Natural killer cell treated with Interleukin-12 subunit alpha and Interleukin-12 subunit beta and Interleukin-15 and Interleukin-18, amount 100 ng/mL, for 72 hours (primary cell): ENCODE measurements around the gene STARD4. TPM values are rescaled to one million over a fixed set of nuclear protein-coding genes. Genes with fewer than 3 reads are reported as not detected.

Experiments
- ATAC-seq, 2 donors: fragments of 150-1000 bp; cut with Tn5 transposase in 1 of 2; sonication (Bioruptor Pico), chemical (Tn5 transposase) in 1 of 2; 2 replicates each; pipeline ENCODE4 v1.10.0; 2021
- DNase-seq: peaks from one replicate; pipeline ENCODE4 v3.0.0; 2022; ENCODE audit warnings: low spot score
- H3K27ac Mint-ChIP-seq, 2 donors: 1 replicate in 1 of 2; 2 replicates in 1 of 2; pipeline ENCODE4 v1.8.0; 2022; ENCODE audit warnings: mixed read lengths in 2 of 2, mild to moderate bottlenecking in 1 of 2, moderate library complexity in 1 of 2
- H3K27me3 Mint-ChIP-seq, 2 donors: 1 replicate in 1 of 2; 2 replicates in 1 of 2; pipeline ENCODE4 v1.8.0; 2022; ENCODE audit warnings: mixed read lengths in 2 of 2
- H3K36me3 Mint-ChIP-seq: one replicate; pipeline ENCODE4 v1.8.0; 2022; ENCODE audit warnings: mixed read lengths
- H3K4me1 Mint-ChIP-seq, 2 donors: 1 replicate in 1 of 2; 2 replicates in 1 of 2; pipeline ENCODE4 v1.8.0; 2022; ENCODE audit warnings: low read depth in 2 of 2, mixed read lengths in 2 of 2, mild to moderate bottlenecking in 1 of 2
- H3K4me3 Mint-ChIP-seq: one replicate; pipeline ENCODE4 v1.8.0; 2022; ENCODE audit warnings: mixed read lengths
- H3K9me3 Mint-ChIP-seq: 2 replicates; pipeline ENCODE4 v1.8.0; 2022; ENCODE audit warnings: mixed read lengths
- total RNA-seq, 2 donors: library from RNA; stranded (reverse); gene quantifications; one replicate each; pipeline ENCODE4 v1.2.3, GENCODE V29; 2022

STARD4 gene
- total RNA-seq, 2 donors from 2014 or later: 41.6 to 102 TPM

- H3K27me3 Mint-ChIP-seq: peaks cover 0 to 12% of the 10 kb centered on the region in 2 donors
- H3K9me3 Mint-ChIP-seq: no peaks in the 10 kb centered on the region
- H3K27ac Mint-ChIP-seq: no peak overlapping the region
- no peaks in the 10 kb centered on the region for H3K36me3 Mint-ChIP-seq
- no peaks in the 10 kb centered on the region for H3K4me1 Mint-ChIP-seq
- no peak overlapping the region for H3K4me3 Mint-ChIP-seq
- ATAC-seq (no peak), DNase-seq (no peak)
These were observed 34.1 kb downstream of the STARD4 start for GRCh38 chr5:111478266-111478665.

- ATAC-seq (no peak), DNase-seq (no peak)
- peaks cover 0 to 7% of the 10 kb centered on the region in 2 donors for H3K27me3 Mint-ChIP-seq
- H3K9me3 Mint-ChIP-seq: no peaks in the 10 kb centered on the region
- H3K27ac Mint-ChIP-seq: no peak overlapping the region
- H3K4me3 Mint-ChIP-seq: no peak overlapping the region
- H3K36me3 Mint-ChIP-seq: no peaks in the 10 kb centered on the region
- H3K4me1 Mint-ChIP-seq: no peaks in the 10 kb centered on the region
These were observed 39.8 kb downstream of the STARD4 start for GRCh38 chr5:111472579-111472978.

- DNase-seq: no peak
These were observed 40.2 kb downstream of the STARD4 start for GRCh38 chr5:111472096-111472495.

GRCh38 chr5:111469903-111470302 is 42.4 kb downstream of the STARD4 start:
- no peaks in the 10 kb centered on the region for H3K4me1 Mint-ChIP-seq
- no peak overlapping the region for H3K27ac Mint-ChIP-seq
- H3K9me3 Mint-ChIP-seq: peaks cover 3% of the 10 kb centered on the region
- no peak overlapping the region for H3K4me3 Mint-ChIP-seq
- no peak for DNase-seq
- no peaks in the 10 kb centered on the region for H3K36me3 Mint-ChIP-seq
- H3K27me3 Mint-ChIP-seq: peaks cover 6 to 20% of the 10 kb centered on the region in 2 donors
- ATAC-seq: no peak

More at GRCh38 chr5:111472096-111472495, 40.2 kb downstream of the STARD4 start:
- Mint-ChIP-seq H3K27ac (no peak overlapping the region), H3K9me3 (no peaks in the 10 kb centered on the region), H3K36me3 (no peaks in the 10 kb centered on the region), H3K4me1 (no peaks in the 10 kb centered on the region), H3K4me3 (no peak overlapping the region), H3K27me3 (peaks cover 0 to 7% of the 10 kb centered on the region in 2 donors)
- no peak for ATAC-seq

- H3K4me1 Mint-ChIP-seq: no peaks in the 10 kb centered on the region
- H3K27me3 Mint-ChIP-seq: peaks cover 8 to 20% of the 10 kb centered on the region in 2 donors
- no peak for ATAC-seq
- DNase-seq: no peak
- no peak overlapping the region for H3K27ac Mint-ChIP-seq
- H3K9me3 Mint-ChIP-seq: peaks cover 3% of the 10 kb centered on the region
- no peak overlapping the region for H3K4me3 Mint-ChIP-seq
- no peaks in the 10 kb centered on the region for H3K36me3 Mint-ChIP-seq
These were observed 42.9 kb downstream of the STARD4 start for GRCh38 chr5:111469293-111469896.

GRCh38 chr5:111463311-111463710 is 49.0 kb downstream of the STARD4 start:
- Mint-ChIP-seq H3K4me1 (no peaks in the 10 kb centered on the region), H3K27me3 (peaks cover 24 to 25% of the 10 kb centered on the region in 2 donors), H3K9me3 (peaks cover 3% of the 10 kb centered on the region), H3K4me3 (no peak overlapping the region), H3K36me3 (no peaks in the 10 kb centered on the region), H3K27ac (no peak overlapping the region)
- DNase-seq (no peak), ATAC-seq (no peak)

GRCh38 chr5:111461934-111462333 is 50.4 kb downstream of the STARD4 start:
- DNase-seq (no peak), ATAC-seq (no peak)
- Mint-ChIP-seq H3K4me3 (no peak overlapping the region), H3K36me3 (no peaks in the 10 kb centered on the region), H3K27ac (no peak overlapping the region), H3K27me3 (peaks cover 24 to 33% of the 10 kb centered on the region in 2 donors), H3K9me3 (peaks cover 3% of the 10 kb centered on the region), H3K4me1 (no peaks in the 10 kb centered on the region)

- Mint-ChIP-seq H3K27me3 (peaks cover 20 to 33% of the 10 kb centered on the region in 2 donors), H3K4me1 (no peaks in the 10 kb centered on the region), H3K36me3 (no peaks in the 10 kb centered on the region), H3K4me3 (no peak overlapping the region), H3K27ac (no peak overlapping the region), H3K9me3 (peaks cover 3% of the 10 kb centered on the region)
- ATAC-seq (no peak), DNase-seq (no peak)
These were observed 51.1 kb downstream of the STARD4 start for GRCh38 chr5:111461255-111461671.

GRCh38 chr5:111454776-111455175 is 57.6 kb downstream of the STARD4 start:
- Mint-ChIP-seq H3K9me3 (no peaks in the 10 kb centered on the region), H3K27me3 (peaks cover 0 to 9% of the 10 kb centered on the region in 2 donors), H3K4me1 (no peaks in the 10 kb centered on the region), H3K27ac (no peak overlapping the region), H3K4me3 (no peak overlapping the region), H3K36me3 (no peaks in the 10 kb centered on the region)
- DNase-seq (no peak), ATAC-seq (no peak)

GRCh38 chr5:111454198-111454622 is 58.1 kb downstream of the STARD4 start:
- Mint-ChIP-seq H3K27ac (no peak overlapping the region), H3K4me1 (no peaks in the 10 kb centered on the region), H3K27me3 (peaks cover 0 to 9% of the 10 kb centered on the region in 2 donors), H3K4me3 (no peak overlapping the region), H3K9me3 (no peaks in the 10 kb centered on the region), H3K36me3 (no peaks in the 10 kb centered on the region)
- DNase-seq: no peak
- ATAC-seq: no peak

- ATAC-seq (no peak), DNase-seq (no peak)
- Mint-ChIP-seq H3K4me1 (no peaks in the 10 kb centered on the region), H3K4me3 (no peak overlapping the region), H3K9me3 (no peaks in the 10 kb centered on the region), H3K27me3 (peaks cover 0 to 9% of the 10 kb centered on the region in 2 donors), H3K36me3 (no peaks in the 10 kb centered on the region), H3K27ac (no peak overlapping the region)
These were observed 58.6 kb downstream of the STARD4 start for GRCh38 chr5:111453747-111454146.

- Mint-ChIP-seq H3K4me1 (no peaks in the 10 kb centered on the region), H3K4me3 (no peak overlapping the region), H3K36me3 (no peaks in the 10 kb centered on the region), H3K27ac (no peak overlapping the region), H3K9me3 (no peaks in the 10 kb centered on the region), H3K27me3 (peaks cover 0 to 9% of the 10 kb centered on the region in 2 donors)
- DNase-seq (no peak), ATAC-seq (no peak)
These were observed 59.0 kb downstream of the STARD4 start for GRCh38 chr5:111453295-111453694.

GRCh38 chr5:111447822-111448221 is 64.5 kb downstream of the STARD4 start:
- ATAC-seq (no peak), DNase-seq (no peak)
- Mint-ChIP-seq H3K36me3 (no peaks in the 10 kb centered on the region), H3K27me3 (peaks cover 4 to 7% of the 10 kb centered on the region in 2 donors), H3K4me3 (no peak overlapping the region), H3K4me1 (no peaks in the 10 kb centered on the region), H3K27ac (no peak overlapping the region), H3K9me3 (no peaks in the 10 kb centered on the region)

- Mint-ChIP-seq H3K27ac (no peak overlapping the region), H3K4me3 (no peak overlapping the region), H3K27me3 (peaks cover 4 to 7% of the 10 kb centered on the region in 2 donors), H3K36me3 (no peaks in the 10 kb centered on the region), H3K4me1 (no peaks in the 10 kb centered on the region), H3K9me3 (no peaks in the 10 kb centered on the region)
- no peak for DNase-seq
- no peak for ATAC-seq
These were observed 65.2 kb downstream of the STARD4 start for GRCh38 chr5:111447099-111447498.
